Forelimb muscle (tissue), 1 donor: ENCODE measurements around the gene NDOR1. TPM values are rescaled to one million over a fixed set of nuclear protein-coding genes. Genes with fewer than 3 reads are reported as not detected.

Source experiments
- DNase-seq: peaks from one replicate; pipeline ENCODE4 v3.0.0-alpha.2; 2013; ENCODE audit warnings: low read depth
- polyA plus RNA-seq: library from polyadenylated mRNA; unstranded; fragments of 120-200 nt; gene quantifications from one replicate; pipeline ENCODE4 v1.2.1, GENCODE V29; 2013; ENCODE audit not compliant: insufficient read length

NDOR1 gene
- polyA plus RNA-seq, 1 donor = 7.0 TPM

DNA sequence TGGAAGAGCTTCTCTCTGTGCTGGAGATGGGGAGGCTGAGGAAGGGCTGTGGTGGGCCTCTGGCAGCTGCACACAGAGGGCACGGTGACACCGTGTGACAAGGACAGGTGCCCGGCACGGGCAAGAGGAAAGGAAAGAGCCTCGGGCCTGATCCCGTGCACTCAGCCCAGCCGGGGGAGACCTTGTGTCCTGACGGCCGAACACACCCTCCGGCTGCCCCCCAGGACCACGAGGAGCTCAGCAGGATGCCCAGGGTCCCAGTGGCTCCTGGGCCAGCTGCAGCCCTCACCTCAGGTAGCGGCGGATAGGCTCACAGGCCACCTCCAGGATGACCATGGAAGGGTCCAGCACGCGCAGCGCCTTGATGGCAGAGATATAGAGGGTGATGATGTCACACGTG is 22.7 kb upstream of the NDOR1 start:
- no peak for DNase-seq

DNA sequence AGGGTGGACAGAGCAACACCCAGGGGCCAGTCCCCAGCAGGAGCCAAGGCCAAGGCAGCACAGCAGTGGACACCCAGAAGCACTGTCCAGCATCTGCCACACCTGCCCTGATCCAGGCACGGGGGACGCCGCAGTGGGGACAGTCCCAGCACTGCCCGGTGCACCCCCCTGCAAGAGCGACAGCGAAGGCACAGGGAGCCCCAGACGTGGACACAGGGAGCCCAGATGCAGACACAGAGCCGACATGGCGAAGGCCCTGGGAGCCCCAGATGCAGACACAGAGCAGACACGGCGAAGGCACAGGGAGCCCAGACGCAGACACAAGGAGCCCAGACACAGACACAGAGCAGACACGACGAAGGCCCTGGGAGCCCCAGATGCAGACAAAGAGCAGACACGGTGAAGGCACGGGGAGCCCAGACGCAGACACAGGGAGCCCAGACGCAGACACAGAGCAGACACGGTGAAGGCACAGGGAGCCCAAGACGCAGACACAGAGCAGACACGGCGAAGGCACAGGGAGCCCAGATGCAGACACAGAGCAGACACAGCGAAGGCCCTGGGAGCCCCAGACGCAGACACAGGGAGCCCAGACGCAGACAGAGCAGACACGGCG is 21.4 kb upstream of the NDOR1 start:
- no peak for DNase-seq

DNA sequence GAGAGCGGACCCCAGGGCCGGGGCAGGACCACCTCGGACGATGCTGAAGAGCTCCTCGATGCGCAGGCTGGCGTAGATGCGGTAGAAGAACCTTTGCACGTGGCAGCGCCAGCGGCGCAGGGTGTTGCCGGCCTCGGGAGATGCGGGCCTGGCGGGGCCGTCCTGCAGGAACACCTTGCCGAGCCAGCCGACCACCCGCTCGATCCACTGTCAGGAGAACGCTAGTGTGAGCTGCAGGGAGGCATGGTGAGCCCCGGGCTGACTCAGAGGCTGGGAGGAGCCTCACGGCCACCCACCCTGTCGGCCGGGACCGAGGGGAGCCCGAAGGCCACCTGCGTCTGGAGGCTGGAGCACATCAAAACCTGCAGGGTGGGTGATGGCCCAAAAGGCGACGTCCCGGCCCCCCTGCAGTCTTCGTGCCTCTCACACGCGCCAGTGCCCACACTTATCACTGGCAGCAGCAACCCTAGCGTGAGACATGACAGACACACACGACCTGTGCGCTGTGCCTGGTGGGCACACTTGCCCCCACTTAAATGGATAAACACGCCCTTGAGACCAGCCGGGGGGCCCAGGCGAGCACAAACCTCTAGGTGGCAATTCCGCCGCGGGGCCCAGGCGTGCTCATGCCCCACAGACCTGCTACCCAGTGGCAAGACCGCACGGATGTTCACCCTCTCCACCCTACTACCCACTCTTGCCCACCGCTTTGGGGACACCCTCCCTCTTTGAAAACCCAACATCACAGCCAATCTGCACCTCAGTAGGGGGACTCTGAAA is 20.4 kb upstream of the NDOR1 start:
- DNase-seq = no peak

DNA sequence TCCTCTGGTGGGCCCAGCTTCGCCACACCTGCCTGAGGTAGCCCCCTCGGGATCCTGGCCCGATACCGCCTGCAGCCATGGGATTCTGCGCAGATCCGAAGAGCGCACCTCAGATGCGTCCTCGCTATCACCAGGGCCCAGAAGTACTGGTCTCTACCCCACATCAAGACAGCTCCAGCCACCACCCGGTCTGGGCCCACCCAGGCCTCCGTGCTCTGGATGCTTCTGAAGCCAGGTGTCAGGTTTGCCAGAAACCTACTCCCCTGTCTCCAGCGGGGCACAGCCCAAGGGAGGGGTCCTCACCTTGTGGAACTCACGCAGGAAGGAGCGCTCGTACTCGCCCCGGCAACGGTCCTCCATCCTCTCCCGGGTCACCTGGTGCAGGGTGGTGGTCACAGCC is 19.6 kb upstream of the NDOR1 start:
- no peak for DNase-seq

- DNase-seq = no peak
Observed at GRCh38 chr9:137186385-137186784, 19.1 kb upstream of the NDOR1 start.

GRCh38 chr9:137187386-137187785 is 18.1 kb upstream of the NDOR1 start:
- DNase-seq = no peak

- DNase-seq = no peak
Observed at GRCh38 chr9:137188086-137188489, 17.4 kb upstream of the NDOR1 start.

- peak; percentile 91 for DNase-seq
Observed at GRCh38 chr9:137188490-137189296, 16.8 kb upstream of the NDOR1 start, which contains the start of the genes ANAPC2 and SSNA1. TSS of gene ANAPC2 (minus strand) at chr9:137188560. CDS start at chr9:137188532, 28 bp downstream. TSS of gene SSNA1 (plus strand) at chr9:137188676. CDS start at chr9:137188727, 51 bp downstream.

DNA sequence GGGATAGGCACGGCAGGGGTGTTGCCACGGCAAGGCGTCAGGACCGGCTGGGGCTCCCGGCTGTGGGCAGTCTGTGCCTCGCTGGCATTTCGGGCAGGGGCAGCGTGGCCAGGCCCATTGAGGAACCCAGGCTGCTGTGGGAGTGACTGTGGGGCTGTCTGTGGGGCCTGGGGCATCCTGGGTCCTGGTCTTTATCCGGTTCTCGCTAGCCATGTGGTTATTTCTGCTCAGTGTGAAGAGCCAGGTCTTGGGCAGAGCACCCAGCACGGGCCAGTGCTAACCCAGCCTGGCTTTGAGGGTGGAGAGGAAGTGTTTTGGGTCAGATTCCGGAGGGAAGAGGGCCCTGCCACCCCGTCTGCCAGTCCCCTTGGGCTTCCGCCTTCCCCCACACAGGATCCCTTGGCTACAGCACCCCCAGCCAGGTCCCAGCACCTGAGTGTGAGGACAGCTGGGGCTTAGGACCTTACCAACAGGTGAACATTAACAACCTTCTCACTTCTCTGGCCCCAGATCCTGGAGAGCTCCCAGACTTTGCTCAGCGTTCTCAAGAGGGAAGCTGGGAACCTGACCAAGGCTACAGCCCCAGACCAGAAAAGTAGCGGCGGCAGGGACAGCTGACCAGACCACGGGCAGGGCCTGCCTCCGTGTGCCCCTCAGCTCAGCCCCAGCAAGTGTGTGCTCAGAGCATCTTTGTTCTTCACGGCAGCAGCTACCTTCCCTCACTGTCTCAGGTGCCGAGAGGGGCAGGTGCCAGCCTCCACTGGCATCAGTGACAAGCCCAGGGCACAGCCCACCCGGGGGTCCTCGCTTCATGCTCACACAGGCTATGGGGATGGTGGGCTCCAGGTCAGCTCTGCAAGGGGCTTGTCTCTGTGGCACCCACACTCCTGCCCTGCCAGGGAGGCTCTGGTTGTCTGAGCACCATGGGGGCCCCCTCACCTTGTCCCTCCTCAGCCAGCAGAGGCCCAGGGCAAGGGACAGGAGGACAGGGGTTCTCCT is 15.9 kb upstream of the NDOR1 start:
- no peak for DNase-seq

DNA sequence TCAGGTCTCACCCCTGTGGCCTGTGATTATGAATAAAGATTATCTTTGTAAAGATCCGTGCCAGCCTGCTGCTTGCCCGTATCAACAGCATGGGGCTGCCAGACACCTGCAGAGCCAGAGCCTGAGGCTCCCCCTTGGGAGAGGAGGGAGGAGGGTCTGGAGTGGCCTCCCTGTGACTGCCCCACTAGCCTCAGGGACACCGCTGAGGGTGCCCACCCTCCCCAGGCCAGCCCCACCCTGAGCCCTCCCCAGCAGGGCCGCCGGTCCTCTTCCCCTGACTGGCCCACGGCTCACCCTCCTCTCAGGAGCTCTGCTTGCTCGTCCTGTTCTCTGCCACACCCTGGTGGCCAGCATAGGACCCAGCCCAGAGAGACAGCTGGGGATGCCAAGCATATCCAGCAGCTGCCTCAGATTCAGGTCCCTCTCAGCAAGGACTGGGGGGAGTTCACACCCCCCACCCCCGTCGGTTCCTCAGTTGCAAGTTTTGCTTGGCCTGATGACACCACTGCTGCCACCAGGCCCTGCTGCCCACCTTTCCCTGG is 15.1 kb upstream of the NDOR1 start:
- DNase-seq = no peak

- DNase-seq = no peak
Observed at GRCh38 chr9:137191245-137191644, 14.3 kb upstream of the NDOR1 start.

GRCh38 chr9:137191691-137192447 is 13.6 kb upstream of the NDOR1 start:
- no peak for DNase-seq

- DNase-seq = no peak
Observed at GRCh38 chr9:137192448-137192780, 13.1 kb upstream of the NDOR1 start.

- no peak for DNase-seq
Observed at GRCh38 chr9:137192859-137193258, 12.6 kb upstream of the NDOR1 start.

DNA sequence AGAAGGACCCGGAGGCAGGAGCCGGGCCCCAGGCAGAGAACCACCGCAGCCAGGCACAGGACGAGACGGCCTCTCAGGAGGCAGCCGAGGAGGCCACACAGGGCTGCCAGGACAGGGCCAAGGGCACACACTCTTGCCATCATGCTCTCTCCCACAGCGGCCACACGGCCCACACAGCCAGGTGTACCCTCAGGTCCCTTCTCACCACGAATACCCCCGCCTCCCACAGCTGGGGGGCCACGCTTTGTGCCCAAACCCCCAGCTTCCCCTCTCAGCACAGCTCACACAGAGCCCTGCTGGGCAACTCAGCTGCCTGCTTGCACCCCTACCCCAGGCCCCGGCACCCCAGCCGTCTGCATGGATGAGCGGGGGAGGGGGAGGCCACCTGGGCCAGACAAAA is 11.7 kb upstream of the NDOR1 start:
- DNase-seq = no peak

- no peak for DNase-seq
Observed at GRCh38 chr9:137194388-137194787, 11.1 kb upstream of the NDOR1 start.

GRCh38 chr9:137194909-137195308 is 10.6 kb upstream of the NDOR1 start:
- DNase-seq = no peak

DNA sequence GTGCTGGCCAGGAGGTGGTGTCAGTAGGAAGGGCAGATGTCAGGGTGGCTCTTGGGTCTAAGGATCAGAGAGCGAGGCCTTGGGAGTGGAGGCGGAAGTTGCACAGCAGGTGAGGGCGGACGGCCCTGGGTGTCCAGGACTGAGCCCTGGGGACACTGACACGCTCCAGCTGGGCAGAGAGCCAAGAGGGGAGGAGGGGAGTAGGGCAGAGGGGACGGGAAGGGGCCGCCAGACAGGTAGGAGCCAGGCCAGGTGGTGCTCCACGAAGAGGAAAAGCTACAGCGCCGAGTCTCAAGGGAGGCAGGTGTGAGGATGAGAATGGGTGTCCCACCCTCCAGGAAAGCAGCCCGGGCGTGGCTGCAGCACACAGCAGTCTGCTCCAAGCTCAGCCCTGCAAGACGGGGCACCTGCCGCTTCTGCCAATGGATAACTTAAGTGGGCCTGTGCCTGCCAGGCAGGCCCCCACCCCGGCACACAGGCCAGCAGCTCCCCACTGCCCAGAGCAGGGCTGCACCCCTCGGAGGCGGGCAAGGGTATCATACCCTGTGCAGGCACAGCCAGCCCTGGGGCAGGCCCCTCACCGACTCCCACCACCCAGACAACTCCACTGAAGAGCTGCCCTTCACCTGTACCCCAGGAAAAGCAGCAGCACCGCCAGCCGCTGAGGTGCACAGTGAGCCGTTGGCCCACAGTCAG is 9.8 kb upstream of the NDOR1 start:
- DNase-seq = no peak

- DNase-seq = no peak
Observed at GRCh38 chr9:137198051-137198901, 7.2 kb upstream of the NDOR1 start.
